Endothelial cell (in vitro differentiated cells): ENCODE measurements around the gene RHOU. TPM values are rescaled to one million over a fixed set of nuclear protein-coding genes. Genes with fewer than 3 reads are reported as not detected.
"Not testable (repeated sequence)": the region's sequence is repeated elsewhere in the genome, so short reads cannot be mapped to it uniquely, and the experiment has no call there.

ENCODE experiments used
- DNase-seq: peaks from one replicate; pipeline ENCODE4 v3.0.0; 2021; ENCODE audit warnings: low spot score
- H3K27ac Mint-ChIP-seq: one replicate; pipeline ENCODE4 v1.8.0; 2021; ENCODE audit warnings: mixed read lengths, inconsistent platforms; ENCODE audit not compliant: unreplicated experiment
- H3K27me3 Mint-ChIP-seq: one replicate; pipeline ENCODE4 v1.8.0; 2021; ENCODE audit warnings: mild to moderate bottlenecking, moderate library complexity, mixed read lengths, inconsistent platforms; ENCODE audit not compliant: unreplicated experiment
- H3K36me3 Mint-ChIP-seq: one replicate; pipeline ENCODE4 v1.8.0; 2021; ENCODE audit warnings: mild to moderate bottlenecking, low read depth, mixed read lengths, inconsistent platforms; ENCODE audit not compliant: unreplicated experiment
- H3K4me1 Mint-ChIP-seq: one replicate; pipeline ENCODE4 v1.8.0; 2021; ENCODE audit warnings: mild to moderate bottlenecking, mixed read lengths, inconsistent platforms; ENCODE audit not compliant: unreplicated experiment
- H3K4me3 Mint-ChIP-seq: one replicate; pipeline ENCODE4 v1.8.0; 2021; ENCODE audit warnings: mild to moderate bottlenecking, mixed read lengths, inconsistent platforms; ENCODE audit not compliant: unreplicated experiment
- H3K9me3 Mint-ChIP-seq: one replicate; pipeline ENCODE4 v1.8.0; 2021; ENCODE audit warnings: mixed read lengths, inconsistent platforms; ENCODE audit not compliant: unreplicated experiment
- total RNA-seq: library from RNA; stranded (reverse); fragmentation: NEBNext Ultra II Directional; extraction: Animal tissue kit (Norgen Biotek cat#: 25700); gene quantifications from one replicate; pipeline ENCODE4 v1.2.1, GENCODE V29; 2021; ENCODE audit not compliant: unreplicated experiment
- TF ChIP-seq, protein P1 (sequence below): fragments of 200-600 bp; sonication (generic); IDR thresholded peaks from one replicate; pipeline ENCODE4 v1.5.0; 2021; ENCODE audit warnings: antibody characterized with exemption; ENCODE audit not compliant: unreplicated experiment

The RHOU gene
- total RNA-seq, 1 donor from 2014 or later: 10.2 TPM

- H3K27me3 Mint-ChIP-seq: no peaks in the 10 kb centered on the region
- H3K4me3 Mint-ChIP-seq: no peak overlapping the region
These were observed 35.5 kb downstream of the RHOU start for GRCh38 chr1:228770779-228771223.

GRCh38 chr1:228772516-228773212 lies 37.4 kb downstream of the RHOU start:
- no peaks in the 10 kb centered on the region for H3K4me1 Mint-ChIP-seq
- H3K4me3 Mint-ChIP-seq: no peak overlapping the region
- no peaks in the 10 kb centered on the region for H3K36me3 Mint-ChIP-seq
- no peak overlapping the region for H3K27ac Mint-ChIP-seq
- TF ChIP-seq, protein P1, sequence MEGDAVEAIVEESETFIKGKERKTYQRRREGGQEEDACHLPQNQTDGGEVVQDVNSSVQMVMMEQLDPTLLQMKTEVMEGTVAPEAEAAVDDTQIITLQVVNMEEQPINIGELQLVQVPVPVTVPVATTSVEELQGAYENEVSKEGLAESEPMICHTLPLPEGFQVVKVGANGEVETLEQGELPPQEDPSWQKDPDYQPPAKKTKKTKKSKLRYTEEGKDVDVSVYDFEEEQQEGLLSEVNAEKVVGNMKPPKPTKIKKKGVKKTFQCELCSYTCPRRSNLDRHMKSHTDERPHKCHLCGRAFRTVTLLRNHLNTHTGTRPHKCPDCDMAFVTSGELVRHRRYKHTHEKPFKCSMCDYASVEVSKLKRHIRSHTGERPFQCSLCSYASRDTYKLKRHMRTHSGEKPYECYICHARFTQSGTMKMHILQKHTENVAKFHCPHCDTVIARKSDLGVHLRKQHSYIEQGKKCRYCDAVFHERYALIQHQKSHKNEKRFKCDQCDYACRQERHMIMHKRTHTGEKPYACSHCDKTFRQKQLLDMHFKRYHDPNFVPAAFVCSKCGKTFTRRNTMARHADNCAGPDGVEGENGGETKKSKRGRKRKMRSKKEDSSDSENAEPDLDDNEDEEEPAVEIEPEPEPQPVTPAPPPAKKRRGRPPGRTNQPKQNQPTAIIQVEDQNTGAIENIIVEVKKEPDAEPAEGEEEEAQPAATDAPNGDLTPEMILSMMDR: no peak
- no peaks in the 10 kb centered on the region for H3K27me3 Mint-ChIP-seq
- DNase-seq: no peak
- no peaks in the 10 kb centered on the region for H3K9me3 Mint-ChIP-seq

More at GRCh38 chr1:228770779-228771223, 35.5 kb downstream of the RHOU start:
- Mint-ChIP-seq H3K27ac (no peak overlapping the region), H3K4me1 (no peaks in the 10 kb centered on the region), H3K9me3 (no peaks in the 10 kb centered on the region), H3K36me3 (no peaks in the 10 kb centered on the region)
- TF ChIP-seq, protein P1: no peak
- no peak for DNase-seq

- not testable (repeated sequence) for H3K4me3 Mint-ChIP-seq, DNase-seq, H3K27me3 Mint-ChIP-seq, H3K4me1 Mint-ChIP-seq, H3K36me3 Mint-ChIP-seq, H3K27ac Mint-ChIP-seq, H3K9me3 Mint-ChIP-seq
These were observed 40.7 kb downstream of the RHOU start for GRCh38 chr1:228775946-228776345.

DNA sequence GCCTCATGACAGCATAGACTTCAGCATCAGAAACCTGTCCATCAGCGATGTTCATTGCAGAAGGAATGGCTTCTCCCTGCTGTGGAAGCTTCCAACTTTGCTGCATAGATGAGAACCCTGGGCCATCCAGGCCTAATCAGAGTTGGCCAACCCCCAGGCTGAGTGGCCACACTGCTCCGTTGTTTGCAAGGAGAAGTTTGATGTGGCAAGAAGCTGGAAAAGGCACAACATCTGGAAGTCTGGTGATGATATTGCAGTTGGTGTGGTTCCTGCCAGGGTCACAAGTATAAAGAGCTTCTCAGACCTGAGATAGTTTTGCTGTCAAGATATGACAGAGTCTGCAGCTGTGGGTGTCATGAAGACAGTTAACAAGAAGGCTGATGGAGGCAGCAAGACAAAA lies 41.2 kb downstream of the RHOU start:
- no peaks in the 10 kb centered on the region for H3K4me1 Mint-ChIP-seq
- TF ChIP-seq, protein P1: no peak
- H3K27me3 Mint-ChIP-seq: peaks cover 2% of the 10 kb centered on the region
- H3K27ac Mint-ChIP-seq: no peak overlapping the region
- H3K4me3 Mint-ChIP-seq: no peak overlapping the region
- no peaks in the 10 kb centered on the region for H3K9me3 Mint-ChIP-seq
- DNase-seq: no peak
- H3K36me3 Mint-ChIP-seq: no peaks in the 10 kb centered on the region

DNA sequence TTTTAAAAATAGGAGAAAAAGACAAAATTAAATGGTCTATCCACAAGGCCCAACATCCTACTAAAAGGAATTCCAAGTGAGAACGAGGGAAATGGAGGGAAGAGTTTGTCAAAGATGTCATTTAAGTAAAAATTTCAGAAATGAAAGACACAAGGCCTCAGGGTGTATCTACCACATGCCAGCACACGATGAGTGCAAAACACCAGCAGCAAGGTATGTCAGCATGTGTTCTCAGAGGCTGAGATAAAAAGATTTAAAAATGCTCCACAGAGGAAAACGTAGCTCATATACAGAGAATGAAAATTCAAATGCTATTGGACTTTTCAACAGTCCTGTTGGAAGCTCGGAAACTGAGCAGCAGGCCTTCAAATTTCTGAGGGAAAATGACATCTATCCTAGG lies 42.0 kb downstream of the RHOU start:
- Mint-ChIP-seq H3K4me3 (no peak overlapping the region), H3K27me3 (peaks cover 2% of the 10 kb centered on the region), H3K36me3 (no peaks in the 10 kb centered on the region), H3K4me1 (no peaks in the 10 kb centered on the region), H3K27ac (no peak overlapping the region), H3K9me3 (no peaks in the 10 kb centered on the region)
- TF ChIP-seq, protein P1: no peak
- no peak for DNase-seq
